ENCODE results near the gene AHNAK. TPM values are rescaled to one million over a fixed set of nuclear protein-coding genes. Genes with fewer than 3 reads are reported as not detected.

AHNAK gene
- total and polyA plus RNA-seq, 4 donors: 22.6 to 110 (median 38.1) TPM

DNA sequence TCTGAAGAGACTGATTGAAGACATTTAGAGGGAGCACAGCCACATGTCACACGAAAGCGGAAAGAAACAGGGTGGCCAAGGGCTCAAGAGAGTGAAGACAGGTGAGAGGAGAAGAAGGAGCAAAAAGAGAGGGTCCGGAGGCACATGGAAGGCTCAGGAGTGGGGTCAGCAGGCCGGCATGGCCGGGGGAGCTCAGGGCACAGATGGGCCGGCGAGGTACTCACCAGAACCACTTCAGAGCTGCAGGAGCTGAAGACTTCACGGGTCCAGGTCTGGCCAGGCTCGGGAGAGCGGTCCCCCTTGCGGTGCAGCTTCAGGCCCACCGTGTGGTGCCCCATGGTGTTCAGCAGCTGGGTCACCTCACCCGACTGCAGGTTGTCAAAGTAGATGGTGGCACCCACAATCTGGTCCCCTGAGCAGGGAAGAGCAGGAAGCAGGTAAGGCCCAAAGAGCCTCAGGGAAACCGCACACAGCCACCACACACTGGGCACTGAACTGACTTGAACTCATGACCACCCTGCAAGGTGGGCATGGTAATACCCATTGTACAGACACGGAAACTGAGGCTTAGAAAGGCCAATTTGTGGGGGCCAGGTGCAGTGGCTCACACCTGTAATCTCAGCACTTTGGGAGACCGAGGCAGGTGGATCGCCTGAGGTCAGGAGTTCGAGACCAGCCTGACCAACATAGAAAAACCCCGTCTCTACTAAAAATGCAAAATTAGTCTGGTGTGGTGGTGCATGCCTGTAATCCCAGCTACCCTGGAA, 11.6 kb downstream of the AHNAK start:
- 96% methylated on average over 19 of the region's 19 CpGs for WGBS
- H3K27ac ChIP-seq (ENCODE audit: low read depth in 1 of 2, low read length in 2 of 2): no peak overlapping the region
- no peak overlapping the region for H3K4me3 ChIP-seq (ENCODE audit: low read depth in 1 of 3, low read length in 3 of 3)
- H3K9ac ChIP-seq (ENCODE audit: low read depth in 1 of 2, low read length in 2 of 2): no peak overlapping the region
- H3K4me1 ChIP-seq (ENCODE audit: control insufficient read depth in 4 of 4, insufficient read depth in 4 of 4, low read length in 3 of 4): peaks cover 5 to 19% (median 13%) of the 10 kb centered on the region in 4 donors
- H3K27me3 ChIP-seq (ENCODE audit: control insufficient read depth in 4 of 4, insufficient read depth in 4 of 4, low read length in 3 of 4): no peaks in the 10 kb centered on the region
- H3K36me3 ChIP-seq (ENCODE audit: control insufficient read depth in 4 of 4, insufficient read depth in 3 of 4, low read depth in 1 of 4, low read length in 3 of 4): peaks cover 15 to 50% (median 42%) of the 10 kb centered on the region in 4 donors
- TF ChIP-seq RXRA (IDR thresholded peaks at IDR 0.05): no peak
- no peak for TF ChIP-seq FOXA1 (IDR thresholded peaks at IDR 0.05)
- TF ChIP-seq YY1 (IDR thresholded peaks at IDR 0.05): no peak
- no peak for TF ChIP-seq HNF4G (IDR thresholded peaks at IDR 0.05)
- TF ChIP-seq HNF4A (conservative IDR thresholded peaks at IDR 0.05): no peak
- TF ChIP-seq, protein P1, sequence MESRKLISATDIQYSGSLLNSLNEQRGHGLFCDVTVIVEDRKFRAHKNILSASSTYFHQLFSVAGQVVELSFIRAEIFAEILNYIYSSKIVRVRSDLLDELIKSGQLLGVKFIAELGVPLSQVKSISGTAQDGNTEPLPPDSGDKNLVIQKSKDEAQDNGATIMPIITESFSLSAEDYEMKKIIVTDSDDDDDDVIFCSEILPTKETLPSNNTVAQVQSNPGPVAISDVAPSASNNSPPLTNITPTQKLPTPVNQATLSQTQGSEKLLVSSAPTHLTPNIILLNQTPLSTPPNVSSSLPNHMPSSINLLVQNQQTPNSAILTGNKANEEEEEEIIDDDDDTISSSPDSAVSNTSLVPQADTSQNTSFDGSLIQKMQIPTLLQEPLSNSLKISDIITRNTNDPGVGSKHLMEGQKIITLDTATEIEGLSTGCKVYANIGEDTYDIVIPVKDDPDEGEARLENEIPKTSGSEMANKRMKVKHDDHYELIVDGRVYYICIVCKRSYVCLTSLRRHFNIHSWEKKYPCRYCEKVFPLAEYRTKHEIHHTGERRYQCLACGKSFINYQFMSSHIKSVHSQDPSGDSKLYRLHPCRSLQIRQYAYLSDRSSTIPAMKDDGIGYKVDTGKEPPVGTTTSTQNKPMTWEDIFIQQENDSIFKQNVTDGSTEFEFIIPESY (IDR thresholded peaks at IDR 0.05): no peak
- TF ChIP-seq, protein P2, sequence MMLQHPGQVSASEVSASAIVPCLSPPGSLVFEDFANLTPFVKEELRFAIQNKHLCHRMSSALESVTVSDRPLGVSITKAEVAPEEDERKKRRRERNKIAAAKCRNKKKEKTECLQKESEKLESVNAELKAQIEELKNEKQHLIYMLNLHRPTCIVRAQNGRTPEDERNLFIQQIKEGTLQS (IDR thresholded peaks at IDR 0.05): no peak
- TF ChIP-seq, protein P3, sequence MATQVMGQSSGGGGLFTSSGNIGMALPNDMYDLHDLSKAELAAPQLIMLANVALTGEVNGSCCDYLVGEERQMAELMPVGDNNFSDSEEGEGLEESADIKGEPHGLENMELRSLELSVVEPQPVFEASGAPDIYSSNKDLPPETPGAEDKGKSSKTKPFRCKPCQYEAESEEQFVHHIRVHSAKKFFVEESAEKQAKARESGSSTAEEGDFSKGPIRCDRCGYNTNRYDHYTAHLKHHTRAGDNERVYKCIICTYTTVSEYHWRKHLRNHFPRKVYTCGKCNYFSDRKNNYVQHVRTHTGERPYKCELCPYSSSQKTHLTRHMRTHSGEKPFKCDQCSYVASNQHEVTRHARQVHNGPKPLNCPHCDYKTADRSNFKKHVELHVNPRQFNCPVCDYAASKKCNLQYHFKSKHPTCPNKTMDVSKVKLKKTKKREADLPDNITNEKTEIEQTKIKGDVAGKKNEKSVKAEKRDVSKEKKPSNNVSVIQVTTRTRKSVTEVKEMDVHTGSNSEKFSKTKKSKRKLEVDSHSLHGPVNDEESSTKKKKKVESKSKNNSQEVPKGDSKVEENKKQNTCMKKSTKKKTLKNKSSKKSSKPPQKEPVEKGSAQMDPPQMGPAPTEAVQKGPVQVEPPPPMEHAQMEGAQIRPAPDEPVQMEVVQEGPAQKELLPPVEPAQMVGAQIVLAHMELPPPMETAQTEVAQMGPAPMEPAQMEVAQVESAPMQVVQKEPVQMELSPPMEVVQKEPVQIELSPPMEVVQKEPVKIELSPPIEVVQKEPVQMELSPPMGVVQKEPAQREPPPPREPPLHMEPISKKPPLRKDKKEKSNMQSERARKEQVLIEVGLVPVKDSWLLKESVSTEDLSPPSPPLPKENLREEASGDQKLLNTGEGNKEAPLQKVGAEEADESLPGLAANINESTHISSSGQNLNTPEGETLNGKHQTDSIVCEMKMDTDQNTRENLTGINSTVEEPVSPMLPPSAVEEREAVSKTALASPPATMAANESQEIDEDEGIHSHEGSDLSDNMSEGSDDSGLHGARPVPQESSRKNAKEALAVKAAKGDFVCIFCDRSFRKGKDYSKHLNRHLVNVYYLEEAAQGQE (IDR thresholded peaks at IDR 0.05): no peak
- TF ChIP-seq, protein P4, sequence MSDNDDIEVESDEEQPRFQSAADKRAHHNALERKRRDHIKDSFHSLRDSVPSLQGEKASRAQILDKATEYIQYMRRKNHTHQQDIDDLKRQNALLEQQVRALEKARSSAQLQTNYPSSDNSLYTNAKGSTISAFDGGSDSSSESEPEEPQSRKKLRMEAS (IDR thresholded peaks at IDR 0.05): no peak
- TF ChIP-seq, protein P5, sequence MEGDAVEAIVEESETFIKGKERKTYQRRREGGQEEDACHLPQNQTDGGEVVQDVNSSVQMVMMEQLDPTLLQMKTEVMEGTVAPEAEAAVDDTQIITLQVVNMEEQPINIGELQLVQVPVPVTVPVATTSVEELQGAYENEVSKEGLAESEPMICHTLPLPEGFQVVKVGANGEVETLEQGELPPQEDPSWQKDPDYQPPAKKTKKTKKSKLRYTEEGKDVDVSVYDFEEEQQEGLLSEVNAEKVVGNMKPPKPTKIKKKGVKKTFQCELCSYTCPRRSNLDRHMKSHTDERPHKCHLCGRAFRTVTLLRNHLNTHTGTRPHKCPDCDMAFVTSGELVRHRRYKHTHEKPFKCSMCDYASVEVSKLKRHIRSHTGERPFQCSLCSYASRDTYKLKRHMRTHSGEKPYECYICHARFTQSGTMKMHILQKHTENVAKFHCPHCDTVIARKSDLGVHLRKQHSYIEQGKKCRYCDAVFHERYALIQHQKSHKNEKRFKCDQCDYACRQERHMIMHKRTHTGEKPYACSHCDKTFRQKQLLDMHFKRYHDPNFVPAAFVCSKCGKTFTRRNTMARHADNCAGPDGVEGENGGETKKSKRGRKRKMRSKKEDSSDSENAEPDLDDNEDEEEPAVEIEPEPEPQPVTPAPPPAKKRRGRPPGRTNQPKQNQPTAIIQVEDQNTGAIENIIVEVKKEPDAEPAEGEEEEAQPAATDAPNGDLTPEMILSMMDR (IDR thresholded peaks at IDR 0.05; ENCODE audit: low read depth, low read length, missing input control): no peak
- no peak for TF ChIP-seq JUND (IDR thresholded peaks at IDR 0.05)
- no peak for TF ChIP-seq NR2F2 (IDR thresholded peaks at IDR 0.05)
- no peak for TF ChIP-seq RAD21 (IDR thresholded peaks at IDR 0.05)
- no peak for TF ChIP-seq EGR1 (IDR thresholded peaks at IDR 0.05; ENCODE audit: low read depth in 2 of 2)
- no peak for TF ChIP-seq FOXA2 (IDR thresholded peaks at IDR 0.05)
- TF ChIP-seq TAF1 (conservative IDR thresholded peaks at IDR 0.05): no peak
- H3K9me3 ChIP-seq (ENCODE audit: control insufficient read depth in 4 of 4, low read length in 3 of 4): no peaks in the 10 kb centered on the region
- no peak for DNase-seq (ENCODE audit: low spot score)
